Measurements from ENCODE around the gene NR6A1. TPM values are rescaled to one million over a fixed set of nuclear protein-coding genes. Genes with fewer than 3 reads are reported as not detected.

The NR6A1 gene
- total RNA-seq, 1 donor from 2014 or later, result 63.8 TPM

DNA sequence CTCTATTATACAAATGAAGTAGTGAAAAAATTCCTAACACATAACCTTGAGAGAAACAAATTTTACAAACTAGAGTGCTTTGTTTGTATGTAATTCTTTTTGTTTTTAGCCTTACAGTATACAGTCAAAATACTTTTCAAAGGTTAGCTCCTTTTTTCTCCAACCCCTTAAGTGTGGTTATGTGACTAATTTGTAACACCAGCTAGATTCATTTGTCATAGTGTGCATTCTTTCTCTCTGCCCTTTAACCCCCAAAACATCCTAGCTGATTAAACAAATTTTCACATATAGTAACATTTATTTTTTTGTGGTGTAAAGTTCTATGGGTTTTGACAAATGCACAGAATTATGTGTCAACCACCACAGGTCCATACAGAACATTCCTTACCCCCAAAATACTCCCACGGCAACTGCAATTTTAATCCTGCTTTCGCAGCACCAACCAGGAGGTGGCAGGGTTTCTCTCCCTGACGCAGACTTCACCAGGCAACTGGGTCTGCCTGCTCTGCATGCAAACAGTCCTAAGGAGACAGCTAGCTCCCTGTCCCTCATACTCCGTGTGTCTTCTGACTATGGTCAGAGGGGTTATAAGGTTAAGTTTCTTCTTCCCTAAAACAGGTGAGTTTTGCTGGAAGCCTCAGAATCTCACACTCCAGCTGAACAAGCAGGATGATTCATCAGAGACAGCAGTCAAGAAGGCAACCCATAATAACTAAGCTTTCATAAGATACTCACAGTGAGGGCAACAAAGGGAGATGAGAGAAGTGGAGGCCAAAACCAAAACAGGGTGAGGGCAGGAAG, 219.4 kb downstream of the NR6A1 start:
- peak; percentile 72 for DNase-seq (ENCODE audit: low spot score)
- no peaks in the 10 kb centered on the region for H3K9me3 Mint-ChIP-seq (ENCODE audit: unreplicated experiment)

DNA sequence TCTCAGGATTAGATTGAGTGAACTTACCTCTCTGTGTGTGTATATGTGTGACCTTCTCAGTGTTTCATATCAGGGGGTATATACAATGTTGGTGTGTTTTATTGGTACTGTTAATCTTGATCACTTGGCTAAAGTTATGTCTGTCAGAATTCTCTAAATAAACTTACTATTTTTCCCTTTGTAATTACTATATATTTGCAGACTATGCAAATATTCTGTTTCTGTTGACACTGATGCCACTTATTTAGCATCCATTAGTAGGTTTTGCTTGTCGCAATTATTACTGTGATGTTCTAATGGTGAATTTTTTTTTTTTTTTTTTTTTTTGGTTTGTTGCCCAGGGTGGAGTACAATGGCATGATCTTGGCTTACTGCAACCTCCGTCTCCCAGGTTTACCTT, 221.0 kb downstream of the NR6A1 start:
- Mint-ChIP-seq H3K9me3 (ENCODE audit: unreplicated experiment) (no peaks in the 10 kb centered on the region), H3K4me1 (ENCODE audit: unreplicated experiment) (peaks cover 16% of the 10 kb centered on the region), H3K27ac (ENCODE audit: unreplicated experiment) (no peak overlapping the region), H3K36me3 (ENCODE audit: low read depth, unreplicated experiment) (no peaks in the 10 kb centered on the region), H3K27me3 (ENCODE audit: unreplicated experiment) (peaks cover 1% of the 10 kb centered on the region), H3K4me3 (ENCODE audit: unreplicated experiment) (no peak overlapping the region)
- no peak for DNase-seq (ENCODE audit: low spot score)
- TF ChIP-seq, protein P1, sequence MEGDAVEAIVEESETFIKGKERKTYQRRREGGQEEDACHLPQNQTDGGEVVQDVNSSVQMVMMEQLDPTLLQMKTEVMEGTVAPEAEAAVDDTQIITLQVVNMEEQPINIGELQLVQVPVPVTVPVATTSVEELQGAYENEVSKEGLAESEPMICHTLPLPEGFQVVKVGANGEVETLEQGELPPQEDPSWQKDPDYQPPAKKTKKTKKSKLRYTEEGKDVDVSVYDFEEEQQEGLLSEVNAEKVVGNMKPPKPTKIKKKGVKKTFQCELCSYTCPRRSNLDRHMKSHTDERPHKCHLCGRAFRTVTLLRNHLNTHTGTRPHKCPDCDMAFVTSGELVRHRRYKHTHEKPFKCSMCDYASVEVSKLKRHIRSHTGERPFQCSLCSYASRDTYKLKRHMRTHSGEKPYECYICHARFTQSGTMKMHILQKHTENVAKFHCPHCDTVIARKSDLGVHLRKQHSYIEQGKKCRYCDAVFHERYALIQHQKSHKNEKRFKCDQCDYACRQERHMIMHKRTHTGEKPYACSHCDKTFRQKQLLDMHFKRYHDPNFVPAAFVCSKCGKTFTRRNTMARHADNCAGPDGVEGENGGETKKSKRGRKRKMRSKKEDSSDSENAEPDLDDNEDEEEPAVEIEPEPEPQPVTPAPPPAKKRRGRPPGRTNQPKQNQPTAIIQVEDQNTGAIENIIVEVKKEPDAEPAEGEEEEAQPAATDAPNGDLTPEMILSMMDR (IDR thresholded peaks at IDR 0.05; ENCODE audit: unreplicated experiment), result no peak

More for the DNA sequence above, 219.4 kb downstream of the NR6A1 start:
- peaks cover 1% of the 10 kb centered on the region for H3K27me3 Mint-ChIP-seq (ENCODE audit: unreplicated experiment)
- peaks cover 23% of the 10 kb centered on the region for H3K4me1 Mint-ChIP-seq (ENCODE audit: unreplicated experiment)
- H3K27ac Mint-ChIP-seq (ENCODE audit: unreplicated experiment), result no peak overlapping the region
- TF ChIP-seq, protein P1 (IDR thresholded peaks at IDR 0.05; ENCODE audit: unreplicated experiment), result peak; percentile 70
- no peak overlapping the region for H3K4me3 Mint-ChIP-seq (ENCODE audit: unreplicated experiment)
- no peaks in the 10 kb centered on the region for H3K36me3 Mint-ChIP-seq (ENCODE audit: low read depth, unreplicated experiment)

DNA sequence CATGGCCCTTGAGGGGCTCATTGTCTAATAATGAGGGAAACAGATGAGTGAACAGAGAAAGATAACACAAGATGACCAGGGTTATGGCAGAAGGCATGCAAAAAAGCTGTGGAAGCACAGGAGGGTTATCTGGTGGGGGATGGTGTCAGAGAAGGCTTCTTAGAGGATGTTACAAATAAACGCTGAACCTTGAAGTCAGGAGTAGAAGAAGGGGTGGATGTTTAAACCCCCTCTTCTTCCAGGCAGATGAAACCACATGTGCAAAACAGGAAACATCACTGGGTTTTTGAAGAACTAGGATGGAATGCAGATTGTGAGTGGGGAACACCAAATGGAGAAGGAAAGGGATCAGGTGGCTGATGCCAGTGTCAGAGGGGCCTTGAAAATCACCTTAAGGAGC, 222.1 kb downstream of the NR6A1 start:
- no peak overlapping the region for H3K27ac Mint-ChIP-seq (ENCODE audit: unreplicated experiment)

DNA sequence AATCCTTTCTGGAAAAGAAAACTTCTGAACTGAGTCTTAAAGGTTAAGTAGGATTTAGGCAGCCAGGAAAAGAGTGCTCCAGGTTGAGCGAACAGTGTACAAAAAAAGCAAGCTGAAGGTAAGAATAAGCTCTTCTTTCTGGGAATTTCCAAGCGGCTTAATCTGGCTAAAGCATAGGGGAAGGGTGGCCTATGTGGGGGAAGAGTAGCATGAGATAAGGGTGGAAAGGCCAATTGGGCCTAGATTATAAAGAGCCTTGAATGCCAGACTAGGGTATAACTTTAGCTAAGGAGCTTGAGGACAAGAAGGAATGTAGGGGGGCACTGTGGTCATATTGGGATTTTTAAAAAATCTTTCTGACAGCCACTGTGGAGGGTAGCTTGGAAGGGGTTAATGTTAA, 226.6 kb downstream of the NR6A1 start:
- TF ChIP-seq, protein P1 (IDR thresholded peaks at IDR 0.05; ENCODE audit: unreplicated experiment), result no peak
- H3K4me3 Mint-ChIP-seq (ENCODE audit: unreplicated experiment), result no peak overlapping the region
- no peak for DNase-seq (ENCODE audit: low spot score)
- H3K36me3 Mint-ChIP-seq (ENCODE audit: low read depth, unreplicated experiment), result peaks cover 3% of the 10 kb centered on the region
- H3K4me1 Mint-ChIP-seq (ENCODE audit: unreplicated experiment), result peaks cover 9% of the 10 kb centered on the region
- H3K9me3 Mint-ChIP-seq (ENCODE audit: unreplicated experiment), result no peaks in the 10 kb centered on the region
- no peak overlapping the region for H3K27ac Mint-ChIP-seq (ENCODE audit: unreplicated experiment)
- H3K27me3 Mint-ChIP-seq (ENCODE audit: unreplicated experiment), result no peaks in the 10 kb centered on the region

More for the DNA sequence above, 222.1 kb downstream of the NR6A1 start:
- TF ChIP-seq, protein P1 (IDR thresholded peaks at IDR 0.05; ENCODE audit: unreplicated experiment), result no peak
- Mint-ChIP-seq H3K36me3 (ENCODE audit: low read depth, unreplicated experiment) (no peaks in the 10 kb centered on the region), H3K9me3 (ENCODE audit: unreplicated experiment) (no peaks in the 10 kb centered on the region), H3K4me1 (ENCODE audit: unreplicated experiment) (peaks cover 11% of the 10 kb centered on the region), H3K4me3 (ENCODE audit: unreplicated experiment) (no peak overlapping the region), H3K27me3 (ENCODE audit: unreplicated experiment) (peaks cover 1% of the 10 kb centered on the region)
- no peak for DNase-seq (ENCODE audit: low spot score)

DNA sequence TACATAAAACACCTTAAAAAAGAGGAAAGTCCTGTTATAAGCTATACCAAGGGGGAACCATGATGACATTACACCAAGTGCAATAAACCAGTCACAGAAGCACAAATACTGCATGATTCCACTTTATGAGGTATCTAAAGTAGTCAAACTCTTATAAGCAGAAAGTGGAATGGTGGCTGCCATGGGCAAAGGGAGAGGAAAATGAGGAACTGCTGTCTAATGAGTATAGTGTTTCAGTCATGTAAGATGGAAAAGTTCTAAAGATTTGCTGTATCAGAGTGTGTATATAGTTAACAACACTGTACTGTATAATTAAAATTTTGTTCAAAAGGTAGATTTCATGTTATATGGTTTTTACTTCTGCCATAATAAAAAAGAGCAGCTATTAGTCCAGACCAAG, 229.3 kb downstream of the NR6A1 start:
- H3K9me3 Mint-ChIP-seq (ENCODE audit: unreplicated experiment), result no peaks in the 10 kb centered on the region
- H3K4me3 Mint-ChIP-seq (ENCODE audit: unreplicated experiment), result no peak overlapping the region
- H3K27ac Mint-ChIP-seq (ENCODE audit: unreplicated experiment), result no peak overlapping the region
- no peak for DNase-seq (ENCODE audit: low spot score)
- H3K4me1 Mint-ChIP-seq (ENCODE audit: unreplicated experiment), result no peaks in the 10 kb centered on the region
- peaks cover 3% of the 10 kb centered on the region for H3K36me3 Mint-ChIP-seq (ENCODE audit: low read depth, unreplicated experiment)
- no peaks in the 10 kb centered on the region for H3K27me3 Mint-ChIP-seq (ENCODE audit: unreplicated experiment)
- TF ChIP-seq, protein P1 (IDR thresholded peaks at IDR 0.05; ENCODE audit: unreplicated experiment), result no peak

Data from endothelial cell (in vitro differentiated cells).